SK-MEL-5 (cell line): ENCODE measurements around the gene SNX33. TPM values are rescaled to one million over a fixed set of nuclear protein-coding genes. Genes with fewer than 3 reads are reported as not detected.
A peak's percentile ranks its signal among the peaks of the same experiment; 100 is the strongest.
"Not testable (repeated sequence)": the region's sequence is repeated elsewhere in the genome, so short reads cannot be mapped to it uniquely, and the experiment has no call there.

Source experiments
- DNase-seq: peaks from one replicate; pipeline ENCODE4 v3.0.0-alpha.2; 2016; ENCODE audit warnings: low read depth, low spot score
- in situ Hi-C: cut with HindIII; loops from 2 replicates; pipeline ENCODE4 v1.10.0; 2016; ENCODE audit warnings: low sequenced_read_pairs, high pct_unique_total_duplicates, low pct_unique_long_range_greater_than_20kb
- polyA plus RNA-seq, 2 experiments: library from polyadenylated mRNA; depleted of rRNA; stranded (reverse); fragments of >200 nt; gene quantifications; 2 replicates each; pipeline ENCODE4 v1.2.3, GENCODE V29; 2015
- total RNA-seq: library from RNA; depleted of rRNA; stranded (reverse); fragments of >200 nt; shearing (Covaris generic); gene quantifications from 2 replicates; pipeline ENCODE4 v1.2.3, GENCODE V29; 2014; rRNA removed

Gene SNX33, protein sequence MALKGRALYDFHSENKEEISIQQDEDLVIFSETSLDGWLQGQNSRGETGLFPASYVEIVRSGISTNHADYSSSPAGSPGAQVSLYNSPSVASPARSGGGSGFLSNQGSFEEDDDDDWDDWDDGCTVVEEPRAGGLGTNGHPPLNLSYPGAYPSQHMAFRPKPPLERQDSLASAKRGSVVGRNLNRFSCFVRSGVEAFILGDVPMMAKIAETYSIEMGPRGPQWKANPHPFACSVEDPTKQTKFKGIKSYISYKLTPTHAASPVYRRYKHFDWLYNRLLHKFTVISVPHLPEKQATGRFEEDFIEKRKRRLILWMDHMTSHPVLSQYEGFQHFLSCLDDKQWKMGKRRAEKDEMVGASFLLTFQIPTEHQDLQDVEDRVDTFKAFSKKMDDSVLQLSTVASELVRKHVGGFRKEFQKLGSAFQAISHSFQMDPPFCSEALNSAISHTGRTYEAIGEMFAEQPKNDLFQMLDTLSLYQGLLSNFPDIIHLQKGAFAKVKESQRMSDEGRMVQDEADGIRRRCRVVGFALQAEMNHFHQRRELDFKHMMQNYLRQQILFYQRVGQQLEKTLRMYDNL
- 10.5 TPM in 2 replicates for total RNA-seq
- polyA plus RNA-seq (2015; cell fraction: cytosol; rRNA removed) = 7.6 and 13.8 TPM in 2 replicates
- 13.8 and 14.0 TPM in 2 replicates for polyA plus RNA-seq (2015; cell fraction: nucleus; rRNA removed)

DNA sequence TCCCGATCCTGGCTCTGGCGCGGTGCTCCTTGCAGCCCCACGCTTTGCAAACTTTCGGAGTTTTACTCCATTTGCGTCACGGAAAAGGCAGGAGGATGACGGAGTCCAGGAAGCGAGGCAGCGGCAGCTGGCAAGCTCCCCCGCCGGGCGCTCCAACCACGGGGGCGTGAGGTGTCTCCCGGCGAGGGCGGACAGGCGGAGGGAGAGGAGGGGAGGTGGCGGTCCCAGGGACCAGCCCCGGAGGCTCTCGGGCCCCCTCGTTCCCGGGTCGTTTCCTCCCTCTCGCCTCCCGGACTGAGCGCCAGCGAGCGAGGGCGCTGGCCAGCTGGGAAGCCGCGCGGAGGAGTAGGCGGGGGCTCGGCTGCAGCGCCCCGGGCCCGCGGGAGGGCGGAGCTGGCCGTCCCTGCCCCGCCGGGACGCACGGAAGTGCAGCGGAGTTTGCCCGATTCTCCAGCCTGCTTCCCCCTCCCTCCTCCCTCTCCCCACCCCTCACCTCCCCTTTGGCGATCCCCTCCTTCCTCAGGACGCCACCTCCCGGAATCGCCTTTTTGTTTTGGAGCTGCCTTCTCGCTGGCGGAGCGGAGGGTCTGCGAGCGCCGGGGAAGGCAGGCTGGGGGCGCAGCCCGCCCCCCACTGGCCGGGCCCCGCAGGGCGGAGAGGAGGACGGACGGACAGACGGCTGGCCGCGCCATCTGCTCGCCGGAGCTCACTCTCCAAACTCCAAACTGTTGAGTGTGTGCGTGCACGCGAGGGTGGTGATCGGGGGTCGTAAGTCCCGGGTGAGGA is at the start of gene SNX33:
Gene SNX33, plus strand, starts transcription at position 543 of the 786 bp plus-strand sequence. CDS start 1,191 bp downstream, outside the sequence.
- peak; percentile 80 for DNase-seq
- in situ Hi-C loops = no loop called here

DNA sequence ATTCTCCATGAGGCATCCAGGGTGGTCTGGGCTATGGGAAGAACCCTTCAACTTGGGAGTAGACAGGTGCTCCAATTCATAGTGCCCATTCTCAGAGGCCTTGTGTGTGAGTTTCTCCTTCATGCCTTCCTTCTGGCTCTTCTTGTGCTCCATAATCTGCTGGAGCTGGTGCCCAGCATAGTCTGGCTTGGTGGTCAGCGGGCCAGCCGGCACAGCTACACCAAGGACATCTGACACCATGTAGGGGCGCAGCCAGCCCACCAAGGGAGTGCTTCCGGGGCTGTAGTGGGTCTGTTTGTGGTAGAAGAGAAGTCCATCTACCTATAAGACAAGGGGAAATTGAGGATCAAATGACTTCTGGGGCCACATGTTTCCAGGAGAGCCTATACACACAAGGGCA is 49.4 kb upstream of the SNX33 start:
- DNase-seq = no peak
- in situ Hi-C loops = no loop called here

DNA sequence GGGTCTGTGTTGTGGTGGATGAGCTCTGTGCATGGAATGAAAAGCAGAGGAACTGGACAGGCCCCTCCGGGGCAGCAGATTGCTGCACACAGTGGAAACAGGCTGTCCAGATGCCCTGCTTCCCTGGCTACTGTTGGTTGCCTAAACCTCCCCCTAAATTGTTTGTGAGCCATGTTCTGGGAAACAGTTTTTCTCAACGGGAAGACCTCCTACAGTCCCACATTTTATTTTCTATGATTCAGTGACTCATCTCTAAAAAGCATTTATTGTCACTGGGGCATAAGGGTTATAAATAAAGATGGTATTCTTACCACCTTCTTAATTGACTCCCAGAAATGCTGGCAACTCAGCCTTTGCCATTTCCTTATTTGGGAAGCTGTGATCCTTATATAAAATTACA is 48.3 kb upstream of the SNX33 start:
- in situ Hi-C loops = no loop called here
- DNase-seq = no peak

DNA sequence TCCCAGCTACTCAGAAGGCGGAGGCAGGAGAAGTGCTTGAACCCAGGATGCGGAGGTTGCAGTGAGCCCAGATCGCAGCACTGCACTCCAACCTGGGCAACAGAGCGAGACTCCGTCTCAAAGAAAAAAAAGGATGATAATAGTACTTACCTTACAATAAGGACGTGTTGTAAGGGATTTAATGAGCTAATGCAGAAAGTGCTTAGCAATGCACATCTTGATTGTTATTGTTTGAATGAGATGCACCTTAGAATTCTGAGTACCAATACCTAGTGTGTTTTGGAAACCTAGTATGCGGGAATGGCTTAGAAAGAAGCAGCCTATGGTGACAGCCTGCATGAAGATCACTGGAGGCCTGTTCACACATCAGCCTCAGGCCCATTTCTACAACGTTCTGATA is 41.7 kb upstream of the SNX33 start:
- in situ Hi-C loops = no loop called here
- no peak for DNase-seq

DNA sequence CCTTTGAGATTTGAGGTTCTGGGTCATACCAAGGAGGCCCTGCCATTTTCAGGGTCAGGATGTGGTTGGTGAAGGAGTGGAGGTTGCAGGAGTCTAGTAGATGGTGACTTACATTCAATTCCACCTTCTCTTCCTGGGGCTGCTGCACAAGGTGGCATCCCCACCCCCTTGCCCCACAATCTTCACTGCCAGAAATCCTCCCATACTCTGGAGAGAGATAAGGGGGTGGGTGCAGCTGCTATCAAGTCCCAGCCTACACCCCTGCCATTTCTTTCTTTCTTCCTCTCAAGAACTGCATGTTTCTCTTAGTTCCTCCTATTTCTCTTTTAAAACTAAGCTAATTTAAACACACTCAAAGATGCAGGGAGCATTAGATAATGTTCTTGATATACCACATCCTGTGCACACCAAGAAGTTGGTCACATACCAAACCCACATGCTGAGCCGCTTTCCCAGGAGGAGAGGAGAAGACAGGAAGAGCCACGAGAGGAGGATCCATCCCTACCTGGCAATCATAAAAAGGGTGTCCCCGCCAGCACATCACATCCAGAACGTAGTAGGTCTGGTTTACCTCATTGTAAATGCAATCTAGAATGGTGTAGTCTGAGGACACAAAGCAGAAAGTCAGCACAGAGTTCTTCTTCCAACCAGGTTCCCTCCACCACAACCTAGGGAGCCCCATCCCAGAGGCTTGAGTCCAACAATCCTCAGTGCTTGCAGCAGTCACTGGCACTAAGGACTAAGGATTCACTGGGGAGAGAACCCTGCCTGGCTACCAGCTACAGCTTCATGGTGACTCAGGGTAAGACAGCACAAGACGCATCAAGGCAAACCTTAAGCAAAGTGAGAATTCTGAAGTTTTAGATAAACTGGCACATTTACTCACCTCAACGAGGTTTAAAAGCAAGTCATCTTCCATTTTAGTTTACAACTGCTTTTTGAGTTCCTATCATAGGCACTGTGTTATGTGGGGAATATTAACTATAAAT is 40.7 kb upstream of the SNX33 start:
- in situ Hi-C loops = no loop called here
- no peak for DNase-seq

DNA sequence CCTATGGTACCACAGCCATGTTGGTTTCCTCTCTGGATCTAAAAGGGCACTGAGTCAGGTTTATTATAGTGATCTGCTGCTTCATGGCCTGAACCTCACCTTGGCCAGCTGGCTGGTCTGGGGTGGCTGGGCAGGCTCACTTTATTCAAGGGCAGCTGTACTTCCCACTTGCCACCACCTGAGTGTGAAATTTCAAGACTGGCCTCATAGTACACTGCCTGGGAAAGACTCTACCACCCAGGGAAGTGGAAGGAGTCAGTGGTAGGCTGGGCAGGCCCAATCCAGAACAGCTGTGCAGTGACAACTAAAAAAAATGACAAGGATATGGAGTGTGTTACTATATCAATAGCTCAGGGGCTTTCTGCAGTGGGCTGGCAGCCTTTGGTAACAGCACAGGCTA is 30.9 kb upstream of the SNX33 start:
- in situ Hi-C loops = no loop called here

DNA sequence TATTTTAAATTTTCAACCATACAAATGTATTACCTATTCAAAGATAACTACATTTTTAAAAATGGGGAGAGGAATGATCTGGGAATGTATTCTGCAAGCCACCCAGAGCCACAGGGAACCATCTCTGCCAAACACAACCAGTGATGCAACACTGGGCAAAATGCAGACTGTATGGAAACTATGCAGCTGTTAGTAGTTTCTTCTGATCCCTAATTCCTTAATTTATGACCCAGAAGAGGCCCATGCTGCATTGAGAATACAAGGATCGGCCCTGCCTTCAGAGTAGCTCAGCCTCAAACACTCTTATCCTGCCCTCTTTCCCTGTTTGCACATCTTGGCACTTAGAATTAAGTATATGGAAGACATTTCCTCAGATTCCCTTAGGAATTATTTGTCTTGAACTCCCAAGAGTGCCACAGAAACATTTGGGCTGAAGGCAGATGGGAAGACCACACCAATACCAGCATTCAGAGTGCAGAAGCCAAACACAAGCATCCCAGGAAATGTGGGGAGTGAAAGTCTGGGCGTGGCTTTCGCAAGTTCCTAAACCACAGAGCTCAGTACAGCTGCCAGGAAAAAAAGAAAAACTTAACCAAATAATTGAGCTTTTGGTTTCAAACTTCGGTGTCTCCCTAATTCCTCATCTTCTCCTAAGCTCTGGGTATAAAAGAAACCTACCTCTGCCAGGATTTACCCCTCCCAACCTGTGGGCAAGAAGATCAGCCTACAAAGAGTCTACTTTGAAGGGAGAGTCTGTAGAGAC is 27.5 kb upstream of the SNX33 start:
- DNase-seq = no peak
- in situ Hi-C loops = no loop called here

More for the DNA sequence above, 30.9 kb upstream of the SNX33 start:
- no peak for DNase-seq

DNA sequence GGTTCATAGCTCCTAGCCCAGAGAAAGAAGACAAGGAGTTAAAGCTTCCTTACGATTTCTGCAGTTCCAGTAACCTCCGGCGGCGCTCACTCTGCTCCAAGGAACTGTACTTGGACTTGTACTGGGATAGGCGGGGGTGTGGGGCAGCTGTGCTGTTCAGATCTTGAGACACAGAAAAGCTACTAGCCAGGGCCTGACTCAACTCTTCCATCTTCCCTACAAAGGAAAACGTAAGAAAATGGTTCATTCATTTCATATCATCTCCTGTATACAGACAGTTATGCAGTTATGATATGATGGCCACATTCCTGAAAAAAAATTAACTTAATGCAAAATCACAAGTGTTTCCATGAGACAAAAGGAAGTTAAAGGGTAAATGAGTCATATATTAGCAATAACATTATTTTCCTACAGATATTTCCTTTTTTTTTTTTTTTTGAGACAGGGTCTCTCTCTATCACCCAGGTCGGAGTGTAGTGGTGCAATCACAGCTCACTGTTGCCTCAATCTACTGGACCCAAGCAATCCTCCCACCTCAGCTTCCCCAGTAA is 26.8 kb upstream of the SNX33 start:
- peak; percentile 76 for DNase-seq
- in situ Hi-C loops = no loop called here

DNA sequence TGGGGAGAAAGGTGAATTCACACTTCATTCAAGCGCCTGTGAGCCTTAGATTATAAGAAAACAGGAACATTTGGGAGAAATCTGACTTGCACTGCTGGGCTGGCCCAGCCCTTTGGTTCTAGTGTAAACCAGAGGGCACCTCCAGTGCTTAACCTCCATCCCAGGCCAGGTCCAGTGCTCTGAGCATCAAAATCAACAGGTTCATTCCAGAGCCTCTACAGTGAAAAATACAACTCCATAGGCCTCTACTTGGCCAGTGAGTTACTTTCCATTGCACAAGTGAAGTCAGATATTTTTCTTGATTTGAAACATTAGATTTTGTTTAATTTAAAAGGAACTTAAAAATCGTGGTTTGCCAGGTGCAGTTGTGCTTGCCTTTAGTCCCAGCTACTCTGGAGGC is 25.2 kb upstream of the SNX33 start:
- no peak for DNase-seq
- in situ Hi-C loops = no loop called here

DNA sequence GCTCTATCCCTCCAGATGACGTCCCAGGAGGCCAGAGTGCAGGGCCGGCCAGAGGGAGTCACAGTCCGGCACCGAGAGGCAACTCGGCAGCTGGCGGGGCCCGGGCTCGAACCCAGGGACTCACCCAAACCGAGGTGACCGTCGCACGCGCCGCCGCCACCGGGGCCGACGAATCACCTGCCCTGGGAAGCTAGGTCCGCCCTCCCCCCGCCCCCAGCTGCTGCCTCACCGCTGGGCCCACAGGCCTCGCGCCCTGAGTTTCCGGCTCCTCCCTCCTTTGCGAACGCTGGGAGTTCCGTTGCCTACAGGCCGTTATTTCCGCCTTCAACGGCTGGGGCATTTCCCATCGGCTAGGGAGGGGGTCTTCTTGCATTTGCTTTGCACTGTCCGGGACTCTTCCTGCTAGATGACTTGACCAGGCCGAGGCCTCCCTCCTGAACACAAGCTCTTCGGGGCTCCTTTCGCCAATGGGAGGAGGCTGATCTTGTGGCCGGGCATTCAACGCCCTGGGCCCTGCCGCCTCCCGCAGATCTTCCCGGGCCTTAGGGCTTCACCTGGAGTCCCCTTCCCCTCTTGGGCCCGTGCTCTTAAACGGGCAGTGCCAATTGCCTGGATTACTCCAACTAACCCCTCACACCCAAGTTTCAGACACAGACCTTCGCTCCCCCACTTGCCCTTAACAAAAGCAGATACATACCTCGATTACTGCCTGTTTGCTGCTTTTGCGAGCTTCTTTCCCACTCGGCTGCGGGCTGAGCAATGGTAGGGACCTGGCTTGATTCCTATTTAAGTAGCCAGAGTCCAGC is 22.0 kb upstream of the SNX33 start, which contains the start of gene SNUPN:
Gene SNUPN, minus strand, starts transcription at position 184 of the 806 bp plus-strand sequence. CDS start 4,674 bp downstream, outside the sequence.
- DNase-seq = peak; percentile 94
- in situ Hi-C loops = no loop called here

DNA sequence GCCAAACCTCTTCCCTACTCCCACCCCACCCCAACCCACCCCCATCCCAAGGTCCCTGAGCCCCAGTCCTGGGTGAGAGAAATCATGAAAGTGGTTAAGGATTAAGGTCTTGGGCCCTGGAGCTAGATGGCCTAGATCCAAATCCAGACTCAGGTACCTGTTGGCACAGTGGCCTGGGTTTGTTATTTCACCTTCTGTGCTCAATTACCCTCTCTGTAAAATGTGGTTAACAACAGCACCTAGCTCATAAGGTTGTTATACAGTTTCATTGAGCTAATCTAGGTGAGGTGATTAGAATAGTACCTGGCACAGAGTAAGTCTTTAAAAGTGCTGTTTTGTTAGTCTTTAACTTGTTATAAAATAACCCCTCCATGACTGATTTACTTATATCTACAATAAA is 15.8 kb upstream of the SNX33 start:
- no peak for DNase-seq
- in situ Hi-C loops = no loop called here

DNA sequence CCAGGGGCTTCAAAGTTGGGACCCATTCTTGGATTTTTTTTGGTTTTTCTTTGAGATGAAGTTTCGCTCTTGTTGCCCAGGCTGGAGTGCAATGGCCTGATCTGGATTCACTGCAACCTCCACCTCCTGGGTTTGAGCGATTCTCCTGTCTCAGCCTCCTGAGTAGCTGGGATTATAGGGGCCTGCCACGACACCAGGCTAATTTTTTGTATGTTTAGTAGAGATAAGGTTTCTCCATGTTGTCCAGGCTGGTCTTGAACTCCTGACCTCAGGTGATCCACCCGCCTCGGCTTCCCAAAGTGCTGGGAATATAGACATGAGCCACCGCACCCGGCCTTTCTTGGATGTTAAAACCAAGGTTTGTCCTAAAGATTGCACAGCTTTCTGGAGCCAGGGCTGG is 13.8 kb upstream of the SNX33 start:
- DNase-seq, in situ Hi-C loops: not testable (repeated sequence)

DNA sequence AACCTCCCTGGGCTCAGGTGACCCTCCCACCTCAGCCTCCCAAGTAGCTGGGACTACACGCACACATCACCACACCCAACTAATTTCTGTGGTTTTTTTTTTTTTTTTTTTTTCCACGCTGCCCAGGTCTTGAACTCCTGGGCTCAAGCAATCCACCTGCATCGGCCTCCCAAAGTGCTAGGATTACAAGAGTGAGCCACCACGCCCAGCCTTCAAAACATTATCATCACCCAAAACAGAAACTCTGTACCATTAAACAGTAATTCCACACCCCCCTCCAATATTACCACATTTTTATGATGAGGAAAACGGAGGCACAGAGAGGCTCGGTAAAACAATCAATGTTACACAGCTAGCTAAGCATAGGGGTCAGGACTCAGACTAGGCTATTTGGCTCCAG is 11.7 kb upstream of the SNX33 start:
- in situ Hi-C loops = no loop called here
- no peak for DNase-seq

DNA sequence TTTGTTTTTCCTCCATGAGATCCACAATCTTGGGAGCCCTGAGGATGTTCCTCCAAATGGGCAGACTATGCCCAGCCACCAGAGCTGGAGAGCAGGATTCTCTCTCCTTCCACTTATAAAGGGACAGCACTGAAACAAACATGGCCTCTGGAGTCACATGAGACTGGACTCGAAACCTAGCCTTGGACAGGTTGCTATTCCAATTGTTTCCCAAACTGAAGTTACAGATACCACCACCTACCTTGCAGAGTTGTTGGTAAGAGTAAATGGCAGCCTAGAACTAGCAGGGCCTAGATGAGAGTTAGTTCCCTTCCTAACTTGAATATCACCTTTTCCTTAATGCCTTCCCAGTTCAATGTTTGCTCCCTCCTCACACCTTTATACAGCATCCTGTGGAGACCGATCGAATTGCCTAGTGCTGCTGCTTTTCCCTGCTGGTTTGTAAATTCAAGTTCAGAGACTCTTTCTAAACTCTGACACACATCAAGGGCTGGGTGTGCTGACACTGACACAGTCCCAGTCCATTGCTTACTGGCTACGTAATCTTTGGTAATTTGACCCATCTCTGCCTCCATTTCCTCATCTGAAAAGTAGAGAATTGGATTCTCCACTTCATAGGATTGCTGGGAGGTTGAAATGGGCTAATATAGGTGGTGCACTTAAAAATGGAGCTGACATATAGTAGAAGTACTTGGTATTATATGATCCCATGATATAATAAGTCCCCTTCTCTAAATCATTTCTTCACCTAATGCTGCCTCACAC is 10.3 kb upstream of the SNX33 start:
- in situ Hi-C loops = no loop called here
- DNase-seq = no peak

DNA sequence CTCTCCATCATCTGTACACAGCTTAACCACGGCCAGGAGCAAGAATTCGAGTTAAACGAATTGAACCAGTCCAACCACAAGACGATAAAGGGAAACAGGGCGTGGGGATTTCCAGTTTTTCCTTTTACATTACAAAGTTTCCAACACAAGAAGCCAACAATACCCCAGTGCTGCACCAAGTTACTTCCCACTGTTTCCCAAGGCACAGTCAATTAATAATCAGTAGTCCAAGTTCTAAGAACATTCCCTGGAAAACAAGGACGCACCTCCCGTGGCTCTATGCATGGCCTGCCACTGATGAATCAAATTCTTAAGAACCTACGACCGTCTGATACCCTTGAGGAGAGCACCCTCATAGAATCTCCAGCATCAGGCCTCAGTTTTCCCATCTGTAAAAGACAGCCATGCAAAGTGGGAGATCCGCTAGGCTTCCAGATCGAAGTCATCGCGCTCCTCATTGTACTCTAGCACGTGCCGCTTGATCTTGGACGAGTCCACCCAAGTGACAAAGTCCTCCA is 8.5 kb upstream of the SNX33 start:
- DNase-seq = no peak
- in situ Hi-C loops = no loop called here
